Measurements from ENCODE around the gene HPCA.

Gene HPCA

DNA sequence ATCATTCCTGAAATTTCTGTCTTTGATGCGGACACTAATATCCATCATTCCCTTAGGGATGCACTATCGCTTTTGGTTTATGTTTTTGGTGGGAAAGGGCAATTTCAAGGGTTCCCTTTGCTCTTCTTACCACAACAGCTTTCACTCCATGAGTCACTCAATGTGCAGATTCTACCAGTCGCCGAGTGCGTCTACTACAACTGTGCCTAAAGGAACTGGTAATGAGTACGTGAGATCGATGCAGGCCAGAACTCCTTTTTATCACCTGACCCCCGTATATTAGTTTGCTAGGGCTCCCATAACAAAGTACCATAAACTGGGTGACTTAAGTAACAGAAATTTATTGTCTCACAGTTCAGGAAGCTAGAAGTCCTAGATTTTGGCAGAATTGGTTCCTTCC lies 42.4 kb downstream of the HPCA start:
- H3K27ac ChIP-seq: no peak overlapping the region
- TF ChIP-seq CTCF (conservative IDR thresholded peaks at IDR 0.05): no peak
- TF ChIP-seq ZFX (IDR thresholded peaks at IDR 0.05): no peak

GRCh38 chr1:32929366-32929765 lies 43.1 kb downstream of the HPCA start:
- TF ChIP-seq ZFX (IDR thresholded peaks at IDR 0.05) (no peak), CTCF (conservative IDR thresholded peaks at IDR 0.05) (no peak)
- H3K27ac ChIP-seq: no peak overlapping the region

DNA sequence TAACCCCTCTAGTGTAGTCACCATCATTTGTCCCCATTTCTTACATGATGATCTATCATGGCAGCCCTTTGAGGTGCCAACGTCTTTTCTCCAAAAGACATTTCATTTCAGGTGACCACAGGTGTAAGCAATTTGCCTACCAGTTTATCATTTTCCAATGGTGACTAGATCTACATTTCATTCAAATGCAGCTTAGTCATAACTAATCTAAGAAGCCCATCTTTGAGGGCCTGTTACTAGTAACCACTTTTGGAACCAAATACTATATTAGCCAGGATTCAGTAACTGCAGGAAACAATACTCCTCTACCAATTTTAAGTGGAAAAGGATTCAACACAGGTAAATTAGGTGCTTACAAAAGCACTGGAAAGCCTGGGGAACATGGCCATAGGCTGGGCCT lies 45.5 kb downstream of the HPCA start:
- TF ChIP-seq CTCF (conservative IDR thresholded peaks at IDR 0.05) (no peak), ZFX (IDR thresholded peaks at IDR 0.05) (no peak)
- H3K27ac ChIP-seq: no peak overlapping the region

GRCh38 chr1:32933742-32934322 lies 47.5 kb downstream of the HPCA start:
- no peak overlapping the region for H3K27ac ChIP-seq
- TF ChIP-seq CTCF (conservative IDR thresholded peaks at IDR 0.05) (peak; percentile 69), ZFX (IDR thresholded peaks at IDR 0.05) (no peak)

DNA sequence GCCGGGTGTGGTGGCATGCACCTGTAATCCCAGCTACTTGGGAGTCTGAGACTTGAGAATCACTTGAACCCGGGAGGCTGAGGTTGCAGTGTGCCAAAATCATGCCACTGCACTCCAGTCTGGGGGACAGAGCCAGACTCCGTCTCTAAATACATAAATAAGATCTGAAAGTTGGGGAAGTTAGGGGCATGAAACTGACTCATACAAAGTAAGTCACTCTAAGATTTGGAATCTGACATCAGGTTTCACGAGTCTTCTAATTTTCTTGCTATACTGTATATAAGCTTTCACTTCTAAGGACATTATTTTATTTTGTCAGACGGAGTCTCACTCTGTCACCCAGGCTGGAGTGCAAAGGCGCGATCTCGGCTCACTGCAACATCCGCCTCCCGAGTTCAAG lies 48.2 kb downstream of the HPCA start:
- TF ChIP-seq ZFX (IDR thresholded peaks at IDR 0.05): no peak
- TF ChIP-seq CTCF (conservative IDR thresholded peaks at IDR 0.05): no peak
- no peak overlapping the region for H3K27ac ChIP-seq

DNA sequence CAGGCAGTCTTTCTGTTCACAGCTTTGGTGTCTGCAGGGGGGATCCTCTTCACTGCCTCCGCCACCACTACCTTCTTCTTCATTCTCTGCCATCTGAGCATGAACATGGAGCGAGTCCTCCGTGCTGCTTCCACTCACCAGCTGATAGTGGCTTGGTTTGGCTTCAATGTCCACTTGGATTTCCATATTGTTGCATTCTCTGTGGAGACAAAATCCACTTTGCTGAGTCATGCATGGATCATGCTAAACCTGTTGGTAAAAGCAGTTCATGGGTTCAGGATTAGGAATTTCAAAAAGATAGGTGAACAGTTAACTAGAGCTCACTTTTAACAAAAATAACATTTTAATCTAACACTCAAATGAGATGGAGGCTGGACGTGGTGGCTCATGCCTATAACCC lies 50.8 kb downstream of the HPCA start:
- no peak overlapping the region for H3K27ac ChIP-seq
- TF ChIP-seq ZFX (IDR thresholded peaks at IDR 0.05) (no peak), CTCF (conservative IDR thresholded peaks at IDR 0.05) (no peak)

GRCh38 chr1:32939655-32940371 lies 53.5 kb downstream of the HPCA start:
- no peak overlapping the region for H3K27ac ChIP-seq
- TF ChIP-seq ZFX (IDR thresholded peaks at IDR 0.05) (no peak), CTCF (conservative IDR thresholded peaks at IDR 0.05) (no peak)

Data from C4-2B (cell line).